GM12878 (cell line): ENCODE results near the gene ATP10D. TPM values are rescaled to one million over a fixed set of nuclear protein-coding genes. Genes with fewer than 3 reads are reported as not detected.
"Not testable (repeated sequence)": the region's sequence is repeated elsewhere in the genome, so short reads cannot be mapped to it uniquely, and the experiment has no call there.

Source experiments
- ATAC-seq: fragments of 200-7000 bp; cut with Tn5 transposase; 3 replicates; pipeline ENCODE4 v1.9.1; 2020; ENCODE audit warnings: mild to moderate bottlenecking, moderate library complexity
- BruUV-seq: library from RNA; stranded (reverse); fragments of 400-500 nt; replicated peaks from 2 replicates; lab custom pipeline; 2021; lab: Mats Ljungman, UMichigan
- CTCF ChIA-PET: fragments of 300-600 bp; sonication (Branson Sonifier 250); formaldehyde crosslinking; extraction: SDS; loops from one replicate; lab custom pipeline; 2021; ENCODE audit warnings: inconsistent platforms; lab: Yijun Ruan, JAX
- POLR2A ChIA-PET: fragments of 350-600 bp; formaldehyde crosslinking; extraction: SDS; loops from one replicate; lab custom pipeline; 2021; ENCODE audit warnings: inconsistent platforms; lab: Charles Lee
- RAD21 ChIA-PET: fragments of 300-600 bp; sonication (Branson Sonifier 250); formaldehyde crosslinking; loops from one replicate; lab custom pipeline; 2023; ENCODE audit warnings: antibody characterized with exemption; ENCODE audit not compliant: unreplicated experiment; lab: Charles Lee
- SMC1A ChIA-PET: fragments of 300-600 bp; sonication (Branson Sonifier 250); formaldehyde crosslinking; loops from one replicate; lab custom pipeline; 2023; ENCODE audit not compliant: unreplicated experiment, uncharacterized antibody; lab: Charles Lee
- DNase-seq: peaks from one replicate; pipeline ENCODE4 v3.0.0-alpha.2; 2011; ENCODE audit warnings: low read depth, low spot score
- FAIRE-seq: peaks from 3 replicates; lab custom pipeline; 2011; peaks lifted over from hg19 to GRCh38; lab: Jason Lieb, UNC
- H2AFZ ChIP-seq: 2 replicates; pipeline ENCODE4 v1.6.0; 2011; ENCODE audit warnings: low read depth, low read length, control low read depth; ENCODE audit not compliant: control insufficient read depth
- H3K27ac ChIP-seq: 2 replicates; pipeline ENCODE4 v1.5.1; 2011; ENCODE audit warnings: control low read depth; ENCODE audit not compliant: control insufficient read depth, insufficient read depth
- H3K27me3 ChIP-seq, 2 experiments: replicated peaks in 1 of 2; 2 replicates each; pipeline versions ENCODE4 v1.6.0 to v1.6.1; 2011; ENCODE audit warnings: low read length in 1 of 2; ENCODE audit not compliant: control insufficient read depth in 2 of 2, insufficient read depth in 2 of 2
- H3K36me3 ChIP-seq, 2 experiments: 2 replicates each; pipeline ENCODE4 v1.5.1; 2011; ENCODE audit warnings: low read length in 1 of 2; ENCODE audit not compliant: control insufficient read depth in 2 of 2, insufficient read depth in 2 of 2
- H3K4me1 ChIP-seq: 2 replicates; pipeline ENCODE4 v1.6.1; 2011; ENCODE audit warnings: mild to moderate bottlenecking, low read length, moderate library complexity, mixed read lengths; ENCODE audit not compliant: control insufficient read depth, insufficient read depth
- H3K4me2 ChIP-seq: 2 replicates; pipeline ENCODE4 v1.6.0; 2011; ENCODE audit warnings: control low read depth; ENCODE audit not compliant: control insufficient read depth, insufficient read depth
- H3K4me3 ChIP-seq: fragments of 200-600 bp; sonication (generic); 2 replicates; pipeline ENCODE4 v1.5.1; 2016
- H3K79me2 ChIP-seq: 2 replicates; pipeline ENCODE4 v1.6.0; 2011; ENCODE audit warnings: low read length; ENCODE audit not compliant: control insufficient read depth, insufficient read depth
- H3K9ac ChIP-seq: 2 replicates; pipeline ENCODE4 v1.8.0; 2011; ENCODE audit warnings: low read length, control low read depth, mixed read lengths; ENCODE audit not compliant: control insufficient read depth, insufficient read depth
- H3K9me3 ChIP-seq: replicated peaks from 3 replicates; pipeline ENCODE4 v1.5.1; 2011; ENCODE audit warnings: mild to moderate bottlenecking, low read length; ENCODE audit not compliant: control insufficient read depth, insufficient read depth
- H4K20me1 ChIP-seq: 2 replicates; pipeline ENCODE4 v1.6.0; 2011; ENCODE audit not compliant: control insufficient read depth, insufficient read depth
- WGBS: methylation state at CpG from one replicate; pipeline ENCODE4 v1.1.6; 2016; ENCODE audit warnings: low lambda C conversion rate; ENCODE audit not compliant: insufficient replicate concordance, insufficient coverage; ENCODE audit errors: missing lambda C conversion rate; 5-methylcytosine and 5-hydroxymethylcytosine counted together
- in situ Hi-C: fragments of 300-500 bp; cut with MboI; formaldehyde crosslinking; loops from 9 replicates; pipeline ENCODE4 v1.14.3; 2018; ENCODE audit warnings: mixed read lengths
- intact Hi-C: fragments of 100-400 bp; cut with micrococcal nuclease; formaldehyde crosslinking; loops from one replicate; pipeline ENCODE4 v1.14.2; 2022; ENCODE audit not compliant: unreplicated experiment
- polyA plus RNA-seq, 11 experiments: library from polyadenylated mRNA; depleted of rRNA in 4 of 11; unstranded in 6 of 11; stranded (reverse) in 5 of 11; fragments of >200 nt; fragmentation: Nextera tagmentation in 4 of 11; fragmentation: Illumina TruSeq in 1 of 11; extraction: Ambion mirVana in 4 of 11; extraction: Trizol in 1 of 11; gene quantifications; 1 replicate in 1 of 11; 2 replicates in 10 of 11; pipeline versions ENCODE4 v1.2.1 to v1.2.3, GENCODE V29; 2011 to 2016; ENCODE audit warnings: inconsistent platforms in 2 of 11, missing spikeins in 2 of 11, low read depth in 1 of 11
- total RNA-seq, 4 experiments: library from RNA; depleted of rRNA in 3 of 4; stranded (reverse); fragments of >200 nt in 3 of 4; fragmentation: Illumina TruSeq in 1 of 4; extraction: Trizol in 1 of 4; gene quantifications; 2 replicates each; pipeline versions ENCODE4 v1.2.1 to v1.2.3, GENCODE V29; 2013 to 2021
- TF ChIP-seq, protein P1 (sequence below): fragments of 450-650 bp; IDR thresholded peaks from 2 replicates; pipeline ENCODE4 v1.6.1; 2016; ENCODE audit warnings: mild to moderate bottlenecking, moderate library complexity, borderline replicate concordance

Gene ATP10D
- total and polyA plus RNA-seq, 10 of the 15 experiments (the other 5 are each of a cell fraction or from before 2014, with no cell fraction given): 10.2 to 50.3 (median 19.1) TPM

DNA sequence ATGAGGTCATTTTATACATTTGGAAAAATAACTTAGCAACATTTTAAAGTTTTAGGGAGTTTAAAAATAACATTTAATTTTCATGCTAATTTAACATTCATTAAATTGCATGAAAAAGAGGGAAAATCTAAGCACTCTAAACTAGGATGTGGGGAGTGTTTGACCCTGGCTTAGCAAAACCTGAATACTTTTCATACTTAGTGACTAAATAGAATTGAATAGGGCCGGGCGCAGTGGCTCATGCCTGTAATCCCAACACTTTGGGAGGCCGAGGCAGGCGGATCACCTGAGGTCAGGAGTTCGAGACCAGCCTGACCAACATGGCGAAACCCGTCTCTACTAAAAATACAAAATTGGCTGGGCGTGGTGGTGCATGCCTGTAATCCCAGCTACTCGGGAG is 1.7 kb downstream of the ATP10D start:
- H3K9me3 ChIP-seq, FAIRE-seq, H3K36me3 ChIP-seq, DNase-seq, BruUV-seq, H2AFZ ChIP-seq, H3K27ac ChIP-seq, H4K20me1 ChIP-seq, ATAC-seq, H3K9ac ChIP-seq, in situ Hi-C loops, H3K27me3 ChIP-seq: not testable (repeated sequence)
- POLR2A ChIA-PET: interaction anchor here (2.0 to 2.1 kb wide), 2 partner anchors 23 to 24 kb away, joined by 9 to 21 read pairs; partner anchors contain the start of gene COMMD8
- peak overlapping the region; percentile 81 for H3K4me3 ChIP-seq
- SMC1A ChIA-PET: interaction anchor here (1.9 to 6.7 kb wide), 3 partner anchors 13 to 81 kb away, joined by 4 to 62 read pairs (median 49); no protein-coding TSS in a partner anchor
- H3K79me2 ChIP-seq: peaks cover 41% of the 10 kb centered on the region
- TF ChIP-seq, protein P1, sequence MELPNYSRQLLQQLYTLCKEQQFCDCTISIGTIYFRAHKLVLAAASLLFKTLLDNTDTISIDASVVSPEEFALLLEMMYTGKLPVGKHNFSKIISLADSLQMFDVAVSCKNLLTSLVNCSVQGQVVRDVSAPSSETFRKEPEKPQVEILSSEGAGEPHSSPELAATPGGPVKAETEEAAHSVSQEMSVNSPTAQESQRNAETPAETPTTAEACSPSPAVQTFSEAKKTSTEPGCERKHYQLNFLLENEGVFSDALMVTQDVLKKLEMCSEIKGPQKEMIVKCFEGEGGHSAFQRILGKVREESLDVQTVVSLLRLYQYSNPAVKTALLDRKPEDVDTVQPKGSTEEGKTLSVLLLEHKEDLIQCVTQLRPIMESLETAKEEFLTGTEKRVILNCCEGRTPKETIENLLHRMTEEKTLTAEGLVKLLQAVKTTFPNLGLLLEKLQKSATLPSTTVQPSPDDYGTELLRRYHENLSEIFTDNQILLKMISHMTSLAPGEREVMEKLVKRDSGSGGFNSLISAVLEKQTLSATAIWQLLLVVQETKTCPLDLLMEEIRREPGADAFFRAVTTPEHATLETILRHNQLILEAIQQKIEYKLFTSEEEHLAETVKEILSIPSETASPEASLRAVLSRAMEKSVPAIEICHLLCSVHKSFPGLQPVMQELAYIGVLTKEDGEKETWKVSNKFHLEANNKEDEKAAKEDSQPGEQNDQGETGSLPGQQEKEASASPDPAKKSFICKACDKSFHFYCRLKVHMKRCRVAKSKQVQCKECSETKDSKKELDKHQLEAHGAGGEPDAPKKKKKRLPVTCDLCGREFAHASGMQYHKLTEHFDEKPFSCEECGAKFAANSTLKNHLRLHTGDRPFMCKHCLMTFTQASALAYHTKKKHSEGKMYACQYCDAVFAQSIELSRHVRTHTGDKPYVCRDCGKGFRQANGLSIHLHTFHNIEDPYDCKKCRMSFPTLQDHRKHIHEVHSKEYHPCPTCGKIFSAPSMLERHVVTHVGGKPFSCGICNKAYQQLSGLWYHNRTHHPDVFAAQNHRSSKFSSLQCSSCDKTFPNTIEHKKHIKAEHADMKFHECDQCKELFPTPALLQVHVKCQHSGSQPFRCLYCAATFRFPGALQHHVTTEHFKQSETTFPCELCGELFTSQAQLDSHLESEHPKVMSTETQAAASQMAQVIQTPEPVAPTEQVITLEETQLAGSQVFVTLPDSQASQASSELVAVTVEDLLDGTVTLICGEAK: 0 out of 2 replicates have a peak, but pooled peaks have one; percentile 10
- intact Hi-C loops: loop anchor here (5.0 kb wide), 1 partner anchor 781 kb away; the partner anchor contains the start of gene TEC
- 73% methylated on average over 9 of the region's 9 CpGs for WGBS
- RAD21 ChIA-PET: interaction anchor here (2.9 to 3.7 kb wide), 2 partner anchors 11 to 14 kb away, joined by 18 to 23 read pairs; no protein-coding TSS in a partner anchor
- CTCF ChIA-PET: interaction anchor here (2.9 to 4.3 kb wide), 2 partner anchors 23 to 26 kb away, joined by 9 to 79 read pairs; partner anchors contain the start of gene COMMD8
- peak overlapping the region; percentile 81 for H3K4me2 ChIP-seq
- peaks cover 17% of the 10 kb centered on the region for H3K4me1 ChIP-seq
